Measurements from ENCODE around the gene MAPK4. TPM values are rescaled to one million over a fixed set of nuclear protein-coding genes. Genes with fewer than 3 reads are reported as not detected.
"Not testable (repeated sequence)": the region's sequence is repeated elsewhere in the genome, so short reads cannot be mapped to it uniquely, and the experiment has no call there.

Gene MAPK4
- total RNA-seq, 4 donors from 2014 or later, result 0.13 to 3.1 (median 0.61) TPM

GRCh38 chr18:50594012-50594411 is 34.1 kb downstream of the MAPK4 start:
- Histone ChIP-seq H3K27me3 (peaks cover 0 to 4% (median 0%) of the 10 kb centered on the region in 4 donors), H3K36me3 (no peaks in the 10 kb centered on the region), H3K4me1 (no peaks in the 10 kb centered on the region), H3K4me3 (no peak overlapping the region), H3K9me3 (peaks cover 0 to 8% (median 0%) of the 10 kb centered on the region in 3 donors), H3K27ac (no peak overlapping the region)
- 90 to 92% methylated on average over 5 of the region's 5 CpGs for WGBS, 2 donors
- intact Hi-C loops (cut with DNase I), result no loop called here
- TF ChIP-seq POLR2A (IDR thresholded peaks at IDR 0.05), result no peak
- no peak for TF ChIP-seq CTCF (IDR thresholded peaks at IDR 0.05)
- DNase-seq, result no peak

- H3K4me3 ChIP-seq, result no peak overlapping the region
- WGBS, 2 donors, result 29 to 33% methylated on average over 4 of the region's 4 CpGs
- no peak for DNase-seq
- intact Hi-C loops (cut with DNase I), result no loop called here
- H3K36me3 ChIP-seq, result no peaks in the 10 kb centered on the region
- peaks cover 0 to 4% (median 0%) of the 10 kb centered on the region in 4 donors for H3K27me3 ChIP-seq
- no peak overlapping the region for H3K27ac ChIP-seq
- TF ChIP-seq CTCF (IDR thresholded peaks at IDR 0.05), result no peak
- TF ChIP-seq POLR2A (IDR thresholded peaks at IDR 0.05), result no peak
- peaks cover 0 to 8% (median 0%) of the 10 kb centered on the region in 3 donors for H3K9me3 ChIP-seq
- H3K4me1 ChIP-seq, result no peaks in the 10 kb centered on the region
These were observed 35.1 kb downstream of the MAPK4 start for GRCh38 chr18:50594942-50595341.

- TF ChIP-seq CTCF (IDR thresholded peaks at IDR 0.05), result no peak
- no peak for TF ChIP-seq POLR2A (IDR thresholded peaks at IDR 0.05)
- Histone ChIP-seq H3K4me3 (no peak overlapping the region), H3K9me3 (no peaks in the 10 kb centered on the region), H3K4me1 (no peaks in the 10 kb centered on the region), H3K27ac (no peak overlapping the region), H3K27me3 (no peaks in the 10 kb centered on the region), H3K36me3 (no peaks in the 10 kb centered on the region)
- 78 to 86% methylated on average over 3 of the region's 3 CpGs for WGBS, 2 donors
- intact Hi-C loops (cut with DNase I), result no loop called here
- DNase-seq, result no peak
These were observed 42.6 kb downstream of the MAPK4 start for GRCh38 chr18:50602466-50602865.

- Histone ChIP-seq H3K4me3 (no peak overlapping the region), H3K36me3 (no peaks in the 10 kb centered on the region), H3K4me1 (no peaks in the 10 kb centered on the region), H3K27ac (no peak overlapping the region), H3K9me3 (no peaks in the 10 kb centered on the region), H3K27me3 (no peaks in the 10 kb centered on the region)
- no peak for DNase-seq
- intact Hi-C loops (cut with DNase I), result no loop called here
- TF ChIP-seq CTCF (IDR thresholded peaks at IDR 0.05) (no peak), POLR2A (IDR thresholded peaks at IDR 0.05) (no peak)
- WGBS, 2 donors, result 69 to 94% methylated on average over 5 of the region's 5 CpGs
These were observed 46.7 kb downstream of the MAPK4 start for GRCh38 chr18:50606609-50607008.

GRCh38 chr18:50607378-50607926 is 47.6 kb downstream of the MAPK4 start:
- H3K27ac ChIP-seq, result no peak overlapping the region
- no peaks in the 10 kb centered on the region for H3K27me3 ChIP-seq
- TF ChIP-seq CTCF (IDR thresholded peaks at IDR 0.05) (no peak), POLR2A (IDR thresholded peaks at IDR 0.05) (no peak)
- no peaks in the 10 kb centered on the region for H3K4me1 ChIP-seq
- 48 to 52% methylated on average over 5 of the region's 5 CpGs for WGBS, 2 donors
- H3K36me3 ChIP-seq, result no peaks in the 10 kb centered on the region
- H3K9me3 ChIP-seq, result no peaks in the 10 kb centered on the region
- no peak overlapping the region for H3K4me3 ChIP-seq
- DNase-seq, result no peak
- intact Hi-C loops (cut with DNase I), result no loop called here

- intact Hi-C loops (cut with DNase I); DNase-seq: not testable (repeated sequence)
- WGBS, 2 donors, result 100% methylated on average over 1 of the region's 26 CpGs; no CpG with 5 or more reads in 1 of the 2 donors
These were observed 49.3 kb downstream of the MAPK4 start for GRCh38 chr18:50609171-50609570.

More at GRCh38 chr18:50609171-50609570, 49.3 kb downstream of the MAPK4 start:
- not testable (repeated sequence) for H3K36me3 ChIP-seq, H3K27me3 ChIP-seq, H3K27ac ChIP-seq, H3K4me1 ChIP-seq, H3K4me3 ChIP-seq, H3K9me3 ChIP-seq

Data from esophagus squamous epithelium (tissue), 5 donors.